Esophagus squamous epithelium (tissue), 5 donors: Measurements from ENCODE around the gene CD3E. TPM values are rescaled to one million over a fixed set of nuclear protein-coding genes. Genes with fewer than 3 reads are reported as not detected.

Experiments used
- DNase-seq: peaks from one replicate; lab custom pipeline; 2025; lab: John Stamatoyannopoulos, UW
- H3K27ac ChIP-seq, 4 donors: fragments of 200-600 bp; sonication (generic); one replicate each; pipeline ENCODE4 v1.5.1; 2016 to 2019; ENCODE audit warnings: mild to moderate bottlenecking in 1 of 4
- H3K27me3 ChIP-seq, 4 donors: fragments of 200-600 bp; sonication (generic); 1 replicate in 3 of 4; 2 replicates in 1 of 4; pipeline versions ENCODE4 v1.5.1 to v1.6.0; 2017 to 2021; ENCODE audit warnings: antibody characterized with exemption in 1 of 4
- H3K36me3 ChIP-seq, 3 donors: fragments of 200-600 bp; sonication (generic); one replicate each; pipeline ENCODE4 v1.5.1; 2016 to 2019
- H3K4me1 ChIP-seq, 3 donors: fragments of 200-600 bp; sonication (generic); one replicate each; pipeline ENCODE4 v1.5.1; 2017 to 2019
- H3K4me3 ChIP-seq, 4 donors: fragments of 200-600 bp; sonication (generic); 1 replicate in 3 of 4; 2 replicates in 1 of 4; pipeline ENCODE4 v1.5.1; 2016 to 2019; ENCODE audit warnings: mild to moderate bottlenecking in 2 of 4, moderate library complexity in 1 of 4
- H3K9me3 ChIP-seq, 3 donors: fragments of 200-600 bp; sonication (generic); one replicate each; pipeline ENCODE4 v1.5.1; 2016 to 2019
- POLR2A ChIP-seq, 4 donors: fragments of 450-650 bp; IDR thresholded peaks; one replicate each; pipeline ENCODE4 v1.6.1; 2017; ENCODE audit warnings: antibody characterized with exemption in 4 of 4, mild to moderate bottlenecking in 4 of 4, moderate library complexity in 3 of 4
- WGBS, 2 donors: methylation state at CpG; one replicate each; pipeline ENCODE4 v1.1.5; 2018; 5-methylcytosine and 5-hydroxymethylcytosine counted together
- intact Hi-C: fragments of 100-400 bp; cut with DNase I; formaldehyde crosslinking; loops from one replicate; pipeline ENCODE4 v1.15.0; 2022
- total RNA-seq, 4 donors: library from RNA; depleted of rRNA; stranded (reverse); fragments of >200 nt; gene quantifications; one replicate each; pipeline ENCODE4 v1.1.0, GENCODE V29; 2016
- TF ChIP-seq, protein P1 (sequence below), 6 experiments: fragments of 450-650 bp in 4 of 6; fragments of 200-600 bp in 2 of 6; sonication (generic) in 2 of 6; IDR thresholded peaks; one replicate each; pipeline ENCODE4 v1.5.1; 2016 to 2019; ENCODE audit warnings: antibody characterized with exemption in 6 of 6, mild to moderate bottlenecking in 4 of 6, moderate library complexity in 4 of 6
- donor health status: DM: yes; HTN: yes; CAD: no.

CD3E gene
- total RNA-seq, 4 donors from 2014 or later, result 1.9 to 7.8 (median 3.1) TPM

DNA sequence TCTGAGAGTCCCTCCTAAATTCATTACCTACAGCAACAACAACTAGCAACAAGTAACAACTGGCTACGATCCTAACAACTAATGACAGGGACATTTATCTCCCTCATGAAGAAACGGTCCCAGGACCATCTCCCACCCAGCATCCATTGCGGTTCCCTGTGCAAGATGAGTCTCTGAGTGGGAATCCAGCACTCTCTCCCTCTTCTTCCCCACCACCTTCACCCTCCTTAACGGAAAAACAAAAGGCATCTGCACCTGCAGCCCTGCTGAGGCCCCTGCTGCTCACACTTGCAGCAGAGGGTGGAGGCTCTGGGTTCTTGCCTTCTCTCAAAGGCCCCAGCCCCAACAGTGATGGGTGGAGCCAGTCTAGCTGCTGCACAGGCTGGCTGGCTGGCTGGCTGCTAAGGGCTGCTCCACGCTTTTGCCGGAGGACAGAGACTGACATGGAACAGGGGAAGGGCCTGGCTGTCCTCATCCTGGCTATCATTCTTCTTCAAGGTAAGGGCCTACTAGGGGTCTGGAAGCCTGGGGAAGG, 39.5 kb downstream of the CD3E start, which contains the start of gene CD3G:
Gene CD3G (plus strand): TSS at position 364 of the 535 bp plus-strand sequence. CDS start 80 bp downstream, at position 444.
- no peak for DNase-seq
- Histone ChIP-seq H3K27me3 (peaks cover 0 to 49% (median 0%) of the 10 kb centered on the region in 4 donors), H3K9me3 (no peaks in the 10 kb centered on the region), H3K36me3 (no peaks in the 10 kb centered on the region), H3K4me3 (peak within 1 kb of the TSS in 3 of 4 donors; percentile 8 to 34 (median 33)), H3K4me1 (peaks cover 0 to 2% (median 0%) of the 10 kb centered on the region in 3 donors), H3K27ac (peak within 1 kb of the TSS in 1 of 4 donors; percentile 49)
- intact Hi-C loops, result loop anchor here (10.0 kb wide), 1 partner anchor 149 kb away; no protein-coding TSS in a partner anchor
- WGBS, 2 donors, result 58 to 73% methylated on average over 2 to 6 of the region's 6 CpGs
- TF ChIP-seq, protein P1, sequence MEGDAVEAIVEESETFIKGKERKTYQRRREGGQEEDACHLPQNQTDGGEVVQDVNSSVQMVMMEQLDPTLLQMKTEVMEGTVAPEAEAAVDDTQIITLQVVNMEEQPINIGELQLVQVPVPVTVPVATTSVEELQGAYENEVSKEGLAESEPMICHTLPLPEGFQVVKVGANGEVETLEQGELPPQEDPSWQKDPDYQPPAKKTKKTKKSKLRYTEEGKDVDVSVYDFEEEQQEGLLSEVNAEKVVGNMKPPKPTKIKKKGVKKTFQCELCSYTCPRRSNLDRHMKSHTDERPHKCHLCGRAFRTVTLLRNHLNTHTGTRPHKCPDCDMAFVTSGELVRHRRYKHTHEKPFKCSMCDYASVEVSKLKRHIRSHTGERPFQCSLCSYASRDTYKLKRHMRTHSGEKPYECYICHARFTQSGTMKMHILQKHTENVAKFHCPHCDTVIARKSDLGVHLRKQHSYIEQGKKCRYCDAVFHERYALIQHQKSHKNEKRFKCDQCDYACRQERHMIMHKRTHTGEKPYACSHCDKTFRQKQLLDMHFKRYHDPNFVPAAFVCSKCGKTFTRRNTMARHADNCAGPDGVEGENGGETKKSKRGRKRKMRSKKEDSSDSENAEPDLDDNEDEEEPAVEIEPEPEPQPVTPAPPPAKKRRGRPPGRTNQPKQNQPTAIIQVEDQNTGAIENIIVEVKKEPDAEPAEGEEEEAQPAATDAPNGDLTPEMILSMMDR (IDR thresholded peaks at IDR 0.05), result no peak
- TF ChIP-seq POLR2A (IDR thresholded peaks at IDR 0.05), result peak in 1 of 4 donors; percentile 50

DNA sequence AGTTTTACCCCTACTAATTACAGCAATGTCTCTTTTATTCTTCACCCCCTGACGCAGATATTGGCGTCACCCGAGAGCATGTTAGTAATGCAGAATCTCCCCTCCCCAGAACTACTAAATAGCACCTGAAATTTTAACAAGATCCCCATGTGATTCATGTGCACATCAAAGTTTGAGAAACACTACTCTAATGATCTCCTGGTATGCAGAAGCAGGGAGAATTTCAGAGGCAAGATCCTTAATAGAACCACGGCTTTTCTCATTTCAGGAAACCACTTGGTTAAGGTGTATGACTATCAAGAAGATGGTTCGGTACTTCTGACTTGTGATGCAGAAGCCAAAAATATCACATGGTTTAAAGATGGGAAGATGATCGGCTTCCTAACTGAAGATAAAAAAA, 44.9 kb downstream of the CD3E start:
- Histone ChIP-seq H3K9me3 (no peaks in the 10 kb centered on the region), H3K4me1 (no peaks in the 10 kb centered on the region), H3K4me3 (no peak overlapping the region), H3K27me3 (peaks cover 0 to 35% (median 0%) of the 10 kb centered on the region in 4 donors), H3K36me3 (no peaks in the 10 kb centered on the region), H3K27ac (no peak overlapping the region)
- 49 to 67% methylated on average over 6 of the region's 6 CpGs for WGBS, 2 donors
- intact Hi-C loops, result loop anchor here (10.0 kb wide), 1 partner anchor 155 kb away; no protein-coding TSS in a partner anchor
- TF ChIP-seq POLR2A (IDR thresholded peaks at IDR 0.05), result no peak
- TF ChIP-seq, protein P1 (IDR thresholded peaks at IDR 0.05), result no peak
- DNase-seq, result no peak

DNA sequence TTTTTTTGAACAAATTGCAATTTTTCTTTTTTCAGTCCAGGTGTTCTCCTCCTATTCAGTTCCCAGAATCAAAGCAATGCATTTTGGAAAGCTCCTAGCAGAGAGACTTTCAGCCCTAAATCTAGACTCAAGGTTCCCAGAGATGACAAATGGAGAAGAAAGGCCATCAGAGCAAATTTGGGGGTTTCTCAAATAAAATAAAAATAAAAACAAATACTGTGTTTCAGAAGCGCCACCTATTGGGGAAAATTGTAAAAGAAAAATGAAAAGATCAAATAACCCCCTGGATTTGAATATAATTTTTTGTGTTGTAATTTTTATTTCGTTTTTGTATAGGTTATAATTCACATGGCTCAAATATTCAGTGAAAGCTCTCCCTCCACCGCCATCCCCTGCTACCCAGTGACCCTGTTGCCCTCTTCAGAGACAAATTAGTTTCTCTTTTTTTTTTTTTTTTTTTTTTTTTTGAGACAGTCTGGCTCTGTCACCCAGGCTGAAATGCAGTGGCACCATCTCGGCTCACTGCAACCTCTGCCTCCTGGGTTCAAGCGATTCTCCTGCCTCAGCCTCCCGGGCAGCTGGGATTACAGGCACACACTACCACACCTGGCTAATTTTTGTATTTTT, 48.7 kb downstream of the CD3E start:
- no peaks in the 10 kb centered on the region for H3K9me3 ChIP-seq
- H3K4me1 ChIP-seq, result no peaks in the 10 kb centered on the region
- intact Hi-C loops, result no loop called here
- peaks cover 0 to 18% (median 0%) of the 10 kb centered on the region in 4 donors for H3K27me3 ChIP-seq
- TF ChIP-seq POLR2A (IDR thresholded peaks at IDR 0.05), result no peak
- TF ChIP-seq, protein P1 (IDR thresholded peaks at IDR 0.05), result peak in 5 of 6 experiments; percentile 28 to 59 (median 53)
- no peak overlapping the region for H3K27ac ChIP-seq
- WGBS, 2 donors, result 9 to 13% methylated on average over 6 of the region's 6 CpGs
- DNase-seq, result no peak
- H3K36me3 ChIP-seq, result no peaks in the 10 kb centered on the region
- no peak overlapping the region for H3K4me3 ChIP-seq

DNA sequence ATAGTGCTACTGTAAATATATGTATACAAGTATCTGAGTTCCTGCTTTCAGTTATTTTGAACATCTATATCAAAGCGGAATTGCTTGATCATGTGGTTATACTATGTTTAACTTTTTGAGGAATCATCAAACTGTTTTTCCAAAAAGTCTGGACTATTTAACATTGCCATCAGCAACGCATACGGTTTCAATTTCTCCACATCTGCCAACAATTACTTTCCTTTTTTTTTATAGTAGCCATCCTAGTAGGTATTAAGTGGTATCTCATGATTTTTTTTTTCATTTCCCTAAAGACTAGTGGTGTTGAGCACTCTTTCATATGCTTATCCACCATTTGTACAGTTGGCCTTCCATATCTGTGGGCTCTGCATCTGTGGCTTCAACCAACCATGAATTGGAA, 53.5 kb downstream of the CD3E start:
- Histone ChIP-seq H3K27me3 (no peaks in the 10 kb centered on the region), H3K27ac (no peak overlapping the region), H3K9me3 (no peaks in the 10 kb centered on the region), H3K36me3 (no peaks in the 10 kb centered on the region), H3K4me1 (peaks cover 11 to 40% (median 11%) of the 10 kb centered on the region in 3 donors), H3K4me3 (no peak overlapping the region)
- WGBS, 2 donors, result 42 to 64% methylated on average over 3 of the region's 3 CpGs
- TF ChIP-seq, protein P1 (IDR thresholded peaks at IDR 0.05), result no peak
- no peak for TF ChIP-seq POLR2A (IDR thresholded peaks at IDR 0.05)
- DNase-seq, result no peak
- intact Hi-C loops, result no loop called here
